NCI-H1436 (cell line): ENCODE results near the gene PSMC3.

Source experiments
- DNase-seq: peaks from one replicate; lab custom pipeline; 2025; lab: John Stamatoyannopoulos, UW

PSMC3 gene

GRCh38 chr11:47426062-47426956 lies at the start of gene PSMC3:
TSS of gene PSMC3 (minus strand) at chr11:47426439. CDS start at chr11:47426279, 160 bp downstream.
- DNase-seq: peak; percentile 97

GRCh38 chr11:47470671-47471070 lies 44.4 kb upstream of the PSMC3 start:
- no peak for DNase-seq

- no peak for DNase-seq
Measured at GRCh38 chr11:47469361-47470179, 43.3 kb upstream of the PSMC3 start.

GRCh38 chr11:47468598-47469214 lies 42.5 kb upstream of the PSMC3 start:
- DNase-seq: no peak

GRCh38 chr11:47467357-47467756 lies 41.1 kb upstream of the PSMC3 start:
- peak; percentile 64 for DNase-seq

GRCh38 chr11:47466701-47467250 lies 40.5 kb upstream of the PSMC3 start:
- DNase-seq: no peak

GRCh38 chr11:47466201-47466600 lies 40.0 kb upstream of the PSMC3 start:
- DNase-seq: no peak

GRCh38 chr11:47464483-47464882 lies 38.2 kb upstream of the PSMC3 start:
- DNase-seq: peak; percentile 89

GRCh38 chr11:47461876-47462275 lies 35.6 kb upstream of the PSMC3 start:
- no peak for DNase-seq

GRCh38 chr11:47460571-47461235 lies 34.5 kb upstream of the PSMC3 start:
- DNase-seq: no peak

GRCh38 chr11:47454258-47454671 lies 28.0 kb upstream of the PSMC3 start:
- peak; percentile 76 for DNase-seq

GRCh38 chr11:47453365-47453764 lies 27.1 kb upstream of the PSMC3 start:
- no peak for DNase-seq

GRCh38 chr11:47451990-47452389 lies 25.8 kb upstream of the PSMC3 start:
- DNase-seq: no peak

GRCh38 chr11:47451436-47451835 lies 25.2 kb upstream of the PSMC3 start:
- no peak for DNase-seq

- no peak for DNase-seq
Measured at GRCh38 chr11:47449541-47449940, 23.3 kb upstream of the PSMC3 start.

GRCh38 chr11:47448566-47449427 lies 22.6 kb upstream of the PSMC3 start, which contains the start of gene RAPSN:
TSS of gene RAPSN (minus strand) at chr11:47449136. CDS start at chr11:47448964, 172 bp downstream.
- DNase-seq: no peak

GRCh38 chr11:47447906-47448305 lies 21.7 kb upstream of the PSMC3 start:
- no peak for DNase-seq

- DNase-seq: no peak
Measured at GRCh38 chr11:47446833-47447232, 20.6 kb upstream of the PSMC3 start.

GRCh38 chr11:47445840-47446239 lies 19.6 kb upstream of the PSMC3 start:
- DNase-seq: no peak

GRCh38 chr11:47443817-47444216 lies 17.6 kb upstream of the PSMC3 start:
- no peak for DNase-seq
